Stimulated activated CD4-positive, alpha-beta T cell treated with anti-CD3 and anti-CD28 coated beads, Interleukin-15, amount 100 ng/mL, for 1 hour (primary cell): ENCODE measurements around the gene ATP1A3.
A peak's percentile ranks its signal among the peaks of the same experiment; 100 is the strongest.

Experiments used
- DNase-seq, 2 donors: peaks; one replicate each; pipeline ENCODE4 v3.0.0-alpha.2; 2020; ENCODE audit warnings: low read depth in 1 of 2, low spot score in 1 of 2

The ATP1A3 gene

DNA sequence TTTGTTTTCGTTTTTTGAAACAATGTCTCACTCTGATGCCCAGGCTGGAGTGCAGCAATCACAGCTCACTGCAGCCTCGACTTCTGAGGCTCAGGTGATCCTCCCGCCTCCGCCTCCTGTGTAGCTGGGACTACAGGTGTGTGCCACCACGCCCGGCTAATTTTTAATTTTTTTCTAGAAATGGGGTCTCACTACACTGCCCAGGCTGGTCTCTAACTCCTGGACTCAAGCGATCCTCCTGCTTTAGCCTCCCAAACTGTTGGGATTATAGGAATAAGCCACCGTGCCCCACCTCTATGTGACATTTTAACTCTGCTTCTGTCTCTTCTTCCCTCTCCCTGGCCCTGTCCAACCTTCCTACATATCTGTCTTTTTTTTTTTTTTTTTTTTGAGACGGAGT lies 5.1 kb downstream of the ATP1A3 start:
- DNase-seq = no peak

DNA sequence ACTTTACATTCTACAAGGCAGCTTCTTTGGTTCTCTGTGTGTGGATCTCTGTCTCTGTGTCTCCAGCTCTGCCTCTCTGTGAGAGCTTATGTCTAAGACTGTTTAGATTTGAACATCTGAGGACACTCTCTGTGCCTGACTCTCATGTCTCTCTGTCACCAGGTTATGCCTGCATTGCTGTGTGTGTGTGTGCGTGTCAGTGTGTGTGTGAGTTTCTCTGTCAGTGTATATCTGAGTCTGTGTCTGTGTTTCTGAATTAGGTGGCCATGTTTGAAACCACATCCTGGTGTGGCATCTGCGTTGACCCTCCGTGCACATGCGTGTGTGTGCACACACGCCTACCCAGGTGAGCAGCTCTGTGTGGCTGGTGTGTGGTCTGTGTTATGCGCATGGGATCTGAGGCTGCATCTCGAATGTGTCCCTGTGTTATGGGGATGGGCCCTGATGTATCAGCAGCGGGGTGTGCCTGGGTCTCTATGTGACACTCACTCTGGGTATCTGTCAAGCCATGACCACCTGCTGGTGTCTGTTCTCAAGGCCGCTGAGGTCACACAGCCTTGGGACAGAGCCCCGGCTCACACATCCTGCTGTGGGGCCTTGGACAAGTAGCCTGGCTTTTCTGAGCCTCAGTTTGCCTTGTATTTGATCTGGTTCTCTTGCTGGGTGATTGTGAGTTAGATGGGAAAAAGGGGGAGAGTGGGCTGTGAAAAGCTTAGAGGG lies 6.7 kb downstream of the ATP1A3 start:
- no peak for DNase-seq

DNA sequence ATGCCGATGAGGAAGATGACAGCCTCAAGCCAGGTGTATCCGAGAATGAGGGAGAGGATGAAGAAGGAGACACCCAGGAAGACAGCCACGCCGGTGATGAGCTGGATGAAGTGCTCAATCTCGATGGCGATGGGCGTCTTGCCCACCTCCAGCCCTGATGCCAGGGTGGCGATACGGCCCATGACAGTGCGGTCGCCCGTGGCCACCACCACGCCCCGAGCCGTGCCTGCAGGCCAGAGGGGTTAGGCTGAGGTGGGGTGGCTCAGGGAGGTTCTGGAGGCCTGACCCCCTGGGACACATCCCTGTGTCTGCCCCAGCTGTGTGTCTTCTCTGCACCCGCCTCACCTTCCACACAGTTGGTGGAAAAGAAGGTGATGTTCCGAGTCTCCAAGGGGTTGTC lies 9.1 kb downstream of the ATP1A3 start:
- DNase-seq = no peak

DNA sequence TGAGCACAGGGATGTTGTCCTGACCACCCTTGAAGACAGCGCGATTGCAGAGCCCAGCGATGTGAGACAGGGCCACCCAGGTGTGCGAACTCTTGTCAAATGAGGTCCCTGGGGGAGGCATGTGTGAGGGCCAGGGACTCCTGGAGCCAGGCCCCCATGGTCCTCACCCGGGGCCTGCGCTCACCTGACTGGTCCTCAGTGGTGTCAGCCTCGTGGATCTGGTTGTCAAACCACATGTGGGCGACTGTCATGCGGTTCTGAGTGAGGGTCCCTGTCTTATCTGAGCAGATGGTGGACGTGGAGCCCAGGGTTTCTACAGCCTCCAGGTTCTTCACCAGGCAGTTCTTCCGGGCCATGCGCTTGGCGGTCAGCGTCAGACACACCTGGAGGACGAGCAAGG lies 12.3 kb downstream of the ATP1A3 start:
- DNase-seq = no peak

DNA sequence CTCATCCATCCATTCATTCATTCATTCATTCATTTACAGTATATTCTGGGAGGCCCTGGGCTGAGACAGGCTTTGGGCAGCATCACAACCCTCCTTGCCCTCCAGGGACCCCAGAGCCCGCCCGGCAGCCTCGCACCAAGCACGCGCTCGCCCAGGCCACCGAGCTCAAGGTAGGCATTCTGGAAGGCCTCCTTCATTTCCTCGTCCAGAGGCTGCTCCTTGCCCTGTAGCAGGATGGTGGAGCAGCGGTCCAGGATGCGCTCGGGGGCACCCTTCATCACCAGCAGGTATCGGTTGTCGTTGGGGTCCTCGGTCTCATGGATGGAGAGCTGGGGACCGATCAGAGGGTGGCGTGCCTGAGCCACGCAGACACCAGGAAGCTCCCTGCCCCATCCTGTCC lies 15.6 kb downstream of the ATP1A3 start:
- no peak for DNase-seq

DNA sequence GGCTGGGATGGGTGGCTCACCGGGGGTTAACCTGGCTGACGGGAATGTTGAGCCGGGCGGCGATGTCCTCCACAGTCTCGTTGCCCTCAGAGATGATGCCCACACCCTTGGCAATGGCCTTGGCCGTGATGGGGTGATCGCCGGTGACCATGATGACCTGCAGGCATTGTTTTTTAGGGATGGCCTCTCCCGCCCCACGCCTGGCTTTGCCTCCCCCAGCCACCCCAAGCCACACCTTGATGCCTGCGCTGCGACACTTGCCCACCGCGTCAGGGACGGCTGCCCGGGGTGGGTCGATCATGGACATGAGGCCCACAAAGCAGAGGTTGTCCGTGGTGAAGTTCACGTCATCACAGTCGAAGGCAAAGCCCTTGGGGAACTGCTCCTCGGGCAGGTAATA lies 16.1 kb downstream of the ATP1A3 start:
- no peak for DNase-seq

DNA sequence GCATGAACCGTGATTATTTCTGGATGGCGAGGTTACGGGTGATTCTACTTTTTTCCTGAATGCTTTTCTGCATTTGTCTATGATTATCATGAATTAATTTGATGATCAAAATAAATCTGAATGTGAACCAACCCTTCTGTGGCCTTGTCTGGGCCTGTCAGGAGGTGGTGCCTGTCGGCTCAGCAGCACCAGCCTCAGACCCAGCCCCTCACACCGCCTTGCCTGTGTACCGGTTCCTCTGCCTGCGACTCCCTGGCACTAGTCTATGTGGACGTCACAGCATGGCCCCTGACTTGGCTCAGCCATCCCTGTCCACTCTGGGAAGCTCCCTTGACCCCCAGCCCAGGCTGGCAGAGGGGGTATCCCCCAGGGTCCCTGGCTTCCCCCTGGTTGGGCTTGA lies 19.4 kb downstream of the ATP1A3 start:
- no peak for DNase-seq

DNA sequence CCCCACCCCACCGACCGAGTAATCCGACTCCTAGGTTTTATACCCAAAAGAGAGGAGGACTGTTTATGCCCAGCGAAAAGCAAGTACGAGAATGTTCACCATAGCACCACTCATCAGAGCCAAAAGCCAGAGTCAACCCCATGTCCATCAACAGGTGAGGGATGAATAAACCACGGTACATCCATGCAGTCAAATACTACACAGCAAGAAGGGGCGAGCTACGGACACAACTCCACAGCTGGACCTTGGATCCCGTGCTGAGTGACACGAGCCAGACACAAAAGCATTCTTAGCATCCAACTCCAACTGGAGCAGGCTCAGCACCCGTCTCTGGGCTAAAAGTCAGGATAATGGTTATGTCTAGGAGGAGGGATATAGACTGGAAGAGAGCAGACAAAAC lies 22.7 kb downstream of the ATP1A3 start:
- DNase-seq = no peak

DNA sequence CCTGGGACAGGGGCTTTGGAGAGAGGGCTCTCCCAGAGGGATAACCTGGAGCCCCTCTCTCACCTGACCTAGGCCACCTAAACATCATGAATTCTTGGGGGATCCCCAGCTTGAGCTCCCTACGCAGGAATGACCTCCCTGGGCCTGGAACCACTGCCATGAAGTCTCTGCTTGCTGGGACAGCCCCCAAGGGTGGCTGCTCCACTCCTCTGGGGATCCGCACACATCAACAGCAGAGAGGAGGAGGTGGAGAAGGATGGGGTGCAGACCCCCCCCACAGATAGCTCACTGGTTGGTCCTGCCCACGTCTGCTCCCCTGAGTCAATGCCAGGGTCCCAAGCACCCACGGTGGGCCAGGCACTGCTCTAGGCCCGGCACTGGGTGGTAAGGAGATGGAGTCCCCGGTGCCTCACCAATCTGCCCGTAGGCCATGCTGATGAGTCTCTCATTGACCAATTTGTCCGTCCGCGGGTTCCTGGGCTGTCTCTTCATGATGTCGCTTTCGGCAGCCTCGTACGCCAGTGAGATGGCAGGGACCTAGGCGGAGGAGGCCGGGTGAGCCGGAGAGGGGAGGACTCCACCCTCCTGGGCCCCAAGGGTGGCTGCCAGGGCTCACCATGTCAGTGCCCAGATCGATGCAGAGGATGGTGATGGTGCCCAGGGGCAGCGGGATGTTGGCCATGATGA lies 24.1 kb downstream of the ATP1A3 start:
- DNase-seq = no peak

DNA sequence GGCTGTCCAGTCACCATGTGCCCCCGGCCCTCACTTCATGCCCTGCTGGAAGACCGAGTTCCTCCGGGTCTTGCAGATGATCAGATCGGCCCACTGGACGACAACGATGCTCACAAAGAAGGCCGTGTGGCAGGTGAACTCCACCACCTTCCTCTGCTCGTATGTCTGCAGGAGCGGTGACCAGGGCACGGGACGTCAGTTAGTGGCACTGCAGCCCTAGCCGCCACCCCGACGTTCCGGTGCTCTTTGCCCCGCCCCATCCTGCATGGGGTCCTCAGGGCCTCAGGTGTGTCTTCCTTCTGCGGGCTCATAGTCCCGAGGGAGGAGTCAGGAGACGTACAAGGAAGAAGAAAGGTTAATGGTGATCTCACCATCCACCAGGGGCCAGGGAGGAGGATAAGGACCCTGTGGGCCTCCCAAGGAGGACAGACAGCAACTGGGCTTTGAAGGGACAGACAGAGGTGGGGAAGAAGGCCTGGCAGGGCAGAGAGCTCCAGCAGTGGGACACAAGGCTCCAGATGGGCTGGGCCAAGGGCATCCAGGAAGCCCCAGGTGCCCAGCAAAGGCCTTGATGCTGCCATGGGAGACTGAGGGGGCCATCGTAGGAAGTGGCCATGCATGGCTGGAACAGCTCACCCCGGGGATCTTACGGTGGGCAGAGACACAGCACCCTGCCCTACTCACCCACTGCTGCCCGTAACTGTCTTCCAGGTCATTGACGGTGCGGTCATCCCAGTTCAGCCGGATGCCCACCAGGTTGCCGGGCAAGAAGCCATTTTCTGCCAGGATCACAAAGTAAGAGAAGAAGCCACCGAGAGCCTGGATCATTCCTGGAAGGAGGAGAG lies 25.1 kb downstream of the ATP1A3 start:
- DNase-seq = no peak

DNA sequence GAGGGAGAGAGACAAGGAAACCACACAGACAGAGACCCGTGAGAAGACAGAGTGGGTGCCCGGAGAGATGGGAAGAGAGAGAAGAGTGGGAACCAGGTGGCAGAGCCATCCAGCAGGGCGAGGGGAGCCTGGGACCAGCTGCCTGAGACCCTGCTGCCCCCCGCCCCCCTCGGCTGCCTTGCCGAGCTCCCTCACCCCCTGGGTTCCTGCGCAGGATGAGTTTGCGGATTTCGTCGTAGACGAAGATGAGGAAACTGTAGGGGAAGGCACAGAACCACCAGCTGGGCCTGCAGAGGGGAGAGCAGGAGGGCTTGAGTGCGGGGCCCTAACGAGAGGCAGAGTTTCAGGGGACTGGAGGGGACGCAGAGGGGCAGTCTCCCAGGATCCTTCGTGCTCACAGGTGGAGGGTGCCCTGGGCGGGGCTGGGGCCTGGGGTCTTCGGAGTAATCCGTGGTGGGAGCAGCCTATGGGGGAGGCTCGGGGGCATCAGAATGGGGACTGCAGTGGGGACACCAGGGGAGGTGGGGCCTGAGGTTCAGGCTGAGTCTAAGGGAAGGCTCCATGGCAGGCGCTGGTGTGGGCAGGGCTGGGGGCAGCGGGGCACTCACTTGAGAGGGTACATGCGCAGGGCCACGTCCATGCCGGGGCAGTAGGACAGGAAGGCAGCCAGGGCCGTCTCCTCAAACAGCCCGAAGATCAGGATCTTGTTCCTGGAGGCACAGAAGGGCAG lies 26.8 kb downstream of the ATP1A3 start:
- no peak for DNase-seq

DNA sequence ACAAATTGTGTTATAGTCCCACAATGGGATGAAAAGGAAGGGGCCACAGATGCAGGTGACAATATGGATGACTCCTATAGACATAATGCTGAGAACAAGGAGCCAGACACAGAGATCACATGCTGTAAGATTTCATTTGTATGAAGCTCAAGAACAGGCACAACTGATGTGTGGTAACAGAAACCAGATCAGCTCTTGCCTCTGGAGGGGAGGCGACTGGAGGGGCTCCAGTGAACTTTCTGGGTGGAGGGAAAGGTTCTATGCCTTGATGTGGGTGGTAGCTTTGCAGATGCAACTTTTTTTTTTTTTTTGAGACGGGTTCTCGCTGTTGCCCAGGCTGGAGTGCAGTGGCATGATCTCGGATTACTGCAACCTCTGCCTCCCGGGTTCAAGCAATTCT lies 28.9 kb downstream of the ATP1A3 start:
- DNase-seq = no peak

DNA sequence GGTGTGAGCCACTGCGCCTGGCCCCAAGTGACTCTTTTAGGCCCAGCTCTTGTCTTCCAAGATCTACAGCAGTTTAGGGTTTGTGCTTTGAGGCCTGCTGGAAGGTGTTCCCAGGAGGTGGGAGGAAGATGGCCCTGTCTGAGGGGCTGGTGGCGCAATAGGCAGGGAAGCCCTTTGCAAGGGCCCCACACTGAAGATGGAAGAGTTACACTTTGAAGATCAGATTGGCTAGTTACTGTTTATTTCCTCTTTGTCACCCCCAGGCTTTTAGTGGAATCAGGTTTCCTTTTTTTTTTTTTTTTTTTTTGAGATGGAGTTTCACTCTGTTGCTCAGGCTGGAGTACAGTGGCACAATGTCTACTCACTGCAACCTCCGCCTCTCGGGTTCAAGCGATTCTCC lies 33.1 kb downstream of the ATP1A3 start:
- DNase-seq = no peak

DNA sequence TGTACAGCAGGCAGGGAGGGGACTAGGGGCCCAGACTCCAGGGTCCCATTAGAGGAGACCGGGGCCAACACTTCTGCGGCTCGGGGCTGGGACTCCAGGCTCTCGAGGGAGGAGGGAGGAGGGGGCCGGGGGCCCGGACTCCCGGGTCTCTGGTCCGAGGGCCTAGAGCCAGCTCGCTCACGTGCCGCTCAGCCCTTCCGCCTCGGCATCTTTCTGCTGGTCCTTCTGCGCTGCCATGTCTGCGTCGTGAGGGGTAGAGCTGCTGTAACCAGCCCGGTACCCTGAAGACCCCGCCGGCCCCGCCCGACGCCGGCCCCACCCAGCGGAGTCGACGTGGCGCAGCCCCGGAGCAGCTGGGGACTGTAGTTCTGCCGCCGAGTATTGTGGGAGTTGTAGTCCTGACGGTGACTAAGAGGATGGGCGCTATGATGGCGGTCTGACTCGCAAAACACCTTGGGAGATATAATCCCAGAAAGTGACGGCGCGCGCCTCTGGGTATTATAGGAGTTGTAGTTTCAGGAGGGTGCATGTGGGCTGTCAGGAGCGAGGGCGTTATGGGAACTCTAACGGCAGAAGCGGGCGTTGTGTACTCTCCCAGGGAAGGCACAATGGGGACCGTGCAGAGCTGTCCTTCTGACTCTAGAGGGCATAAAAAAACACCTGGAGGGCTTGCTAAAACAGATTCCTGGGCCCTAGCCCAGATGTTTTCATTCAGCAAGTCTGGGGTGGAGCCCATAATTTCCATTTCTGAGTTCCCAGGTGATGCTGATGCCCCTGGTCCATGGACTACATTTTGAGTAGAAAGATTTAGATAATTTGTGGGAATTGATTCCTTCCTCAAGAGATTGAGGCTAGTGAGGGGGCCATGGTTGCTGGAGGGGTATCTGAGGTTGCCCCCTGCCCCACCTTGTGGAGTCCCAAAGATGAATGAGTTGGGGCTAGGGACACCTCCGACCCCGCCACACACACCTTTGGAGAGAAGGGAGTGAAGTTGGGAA lies 34.7 kb downstream of the ATP1A3 start, which contains the start of gene RABAC1:
RABAC1 (minus strand) TSS at position 266 of the 998 bp plus-strand sequence; CDS start at position 237, 29 bp downstream.
- peak; percentile 67 to 77 for DNase-seq

DNA sequence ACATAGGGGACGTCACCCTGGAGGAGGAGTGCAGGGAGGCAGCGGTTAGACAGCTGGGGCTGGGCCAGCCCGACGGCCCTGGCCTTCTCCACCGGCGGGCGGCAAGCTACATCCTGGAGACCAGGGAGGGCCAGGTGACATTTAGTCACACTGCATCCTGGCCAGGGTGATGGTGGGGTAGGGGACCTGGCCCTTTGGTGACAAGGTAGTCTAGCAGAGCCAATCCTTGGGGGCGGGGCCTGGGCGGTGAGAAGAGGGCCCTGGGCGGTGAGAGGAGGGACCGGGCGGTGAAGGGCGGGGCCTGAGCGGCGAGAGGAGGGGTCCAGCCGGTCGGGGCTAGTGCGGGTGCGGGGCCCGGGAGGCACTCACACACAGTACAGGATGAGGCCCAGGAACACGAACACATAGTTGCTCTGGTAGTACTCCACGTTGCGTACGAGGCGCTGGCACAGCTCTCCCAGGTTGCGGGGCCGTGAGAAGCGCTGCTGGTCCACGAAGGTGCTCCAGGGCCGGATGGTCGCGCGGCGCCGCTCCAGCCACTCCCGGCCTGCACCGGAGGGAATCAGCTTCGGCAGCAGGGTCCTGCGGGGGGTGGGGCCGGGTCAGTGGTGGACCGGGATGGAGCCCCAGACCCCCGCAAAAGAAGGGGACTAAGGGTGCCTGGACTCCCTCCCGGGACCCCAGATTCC lies 35.5 kb downstream of the ATP1A3 start:
- DNase-seq = peak; percentile 63 to 76

DNA sequence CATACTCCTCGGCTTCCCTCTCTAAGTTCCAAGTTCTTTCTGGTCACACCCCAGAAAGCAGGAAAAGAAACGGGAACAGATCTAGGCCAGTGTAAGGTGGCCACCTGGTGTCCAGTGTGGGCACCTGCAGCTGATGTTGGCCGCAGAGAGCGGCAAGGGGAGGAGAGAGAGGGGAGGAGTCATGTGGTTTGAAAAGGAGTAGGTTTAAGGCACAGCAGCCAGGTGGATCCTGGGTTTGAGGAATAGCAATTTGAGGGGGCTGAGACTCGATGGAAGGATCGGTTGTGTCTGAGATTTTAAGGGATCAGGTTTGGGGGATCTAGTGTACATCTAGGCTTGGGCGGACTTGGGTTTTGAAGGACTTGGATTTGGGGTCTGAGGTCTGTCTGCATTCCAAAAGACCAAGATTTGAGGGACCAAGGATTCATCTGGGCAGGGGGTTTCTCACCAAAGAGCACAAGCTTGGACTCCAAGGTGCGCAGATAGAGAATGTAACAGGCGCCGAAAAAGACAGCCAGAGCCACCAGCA lies 36.1 kb downstream of the ATP1A3 start:
- DNase-seq = no peak

DNA sequence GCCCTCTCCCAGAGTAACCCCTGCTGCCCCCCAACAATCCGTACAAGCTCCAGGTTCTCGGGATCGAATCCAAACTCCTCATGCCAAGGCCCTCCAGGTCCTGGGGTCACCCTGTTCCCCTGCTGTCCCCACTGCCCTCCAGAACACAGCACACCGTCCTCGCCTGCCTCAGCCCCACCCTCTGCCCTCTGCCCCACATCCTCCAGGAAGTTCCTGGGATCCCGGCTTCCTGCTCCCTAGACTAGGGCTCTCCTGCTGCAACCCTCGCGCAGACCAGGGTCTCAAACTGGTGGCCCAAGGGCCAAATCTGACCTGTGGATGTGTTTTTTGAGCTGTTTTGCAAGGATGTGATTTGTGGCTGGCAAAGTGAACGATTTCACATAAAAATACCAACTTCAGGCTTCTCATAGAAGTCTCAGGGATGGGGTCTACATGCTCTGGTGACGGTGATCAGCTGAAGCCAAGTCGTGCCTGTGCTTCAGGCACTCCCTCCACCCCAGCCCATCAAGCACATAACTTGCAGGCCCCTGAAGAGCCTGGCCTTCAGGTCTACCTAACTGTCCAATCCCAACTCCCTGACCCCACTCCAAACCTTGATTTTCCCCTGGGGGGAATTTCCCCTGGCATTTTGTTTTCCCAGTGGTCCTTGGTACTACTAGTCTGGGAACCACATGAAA lies 36.7 kb downstream of the ATP1A3 start:
- no peak for DNase-seq

DNA sequence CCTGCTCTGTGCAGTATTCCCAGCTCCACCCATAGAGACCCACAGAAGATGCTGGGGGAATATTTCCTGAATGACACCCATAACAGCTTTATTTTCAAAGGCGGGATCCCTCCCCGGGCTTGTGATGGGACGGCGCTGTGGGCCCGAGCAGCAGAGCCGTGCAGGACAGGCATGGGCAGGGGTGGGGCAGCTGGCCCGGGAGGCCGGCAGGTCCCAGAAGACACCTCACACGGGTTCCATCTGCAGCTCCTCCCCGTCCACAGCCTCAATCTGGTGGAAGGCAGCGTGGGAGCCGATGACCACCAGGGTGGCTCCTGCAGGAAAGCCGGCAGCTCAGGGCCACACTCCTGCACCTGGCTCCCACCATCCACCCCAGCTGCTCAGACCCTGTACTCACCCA lies 37.4 kb downstream of the ATP1A3 start:
- no peak for DNase-seq

DNA sequence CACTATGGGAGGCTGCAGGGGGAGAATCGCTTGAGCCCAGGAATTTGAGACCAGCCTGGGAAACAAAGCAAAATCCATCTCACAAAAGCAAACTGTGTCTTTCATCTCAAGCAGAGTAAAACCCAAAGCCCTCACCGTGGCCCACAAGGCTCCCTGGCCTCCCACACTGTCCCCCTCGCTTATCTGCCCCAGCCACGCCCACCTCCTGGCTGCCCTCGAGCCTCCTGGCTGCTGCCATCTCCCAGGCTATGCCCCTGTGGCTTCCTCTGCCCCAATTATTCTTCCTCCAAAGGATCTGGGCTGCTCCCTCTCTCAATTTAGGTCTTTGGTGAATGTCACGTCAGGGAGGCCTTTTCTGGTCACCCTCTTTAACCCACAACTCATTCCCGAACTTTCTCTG lies 38.5 kb downstream of the ATP1A3 start:
- DNase-seq = no peak
